Upper lobe of right lung (tissue), 1 donor: Measurements from ENCODE around the gene MRPL44. TPM values are rescaled to one million over a fixed set of nuclear protein-coding genes. Genes with fewer than 3 reads are reported as not detected.

Experiments used
- ATAC-seq: fragments of 200-7000 bp; cut with Tn5 transposase; one replicate; pipeline ENCODE4 v1.9.1; 2020; ENCODE audit warnings: mild to moderate bottlenecking, moderate library complexity
- DNase-seq: peaks from one replicate; pipeline ENCODE4 v3.0.0-alpha.2; 2020
- H3K27ac ChIP-seq: fragments of 200-600 bp; one replicate; pipeline ENCODE4 v1.8.0; 2022
- H3K27me3 ChIP-seq: fragments of 200-600 bp; one replicate; pipeline ENCODE4 v1.8.0; 2022; ENCODE audit warnings: mild to moderate bottlenecking
- H3K36me3 ChIP-seq: fragments of 200-600 bp; one replicate; pipeline ENCODE4 v1.8.0; 2022
- H3K4me1 ChIP-seq: fragments of 200-600 bp; one replicate; pipeline ENCODE4 v1.8.0; 2022
- H3K4me3 ChIP-seq: fragments of 200-600 bp; one replicate; pipeline ENCODE4 v1.8.0; 2022; ENCODE audit warnings: mild to moderate bottlenecking
- H3K9me3 ChIP-seq: fragments of 200-600 bp; one replicate; pipeline ENCODE4 v1.8.0; 2022
- CTCF ChIP-seq: fragments of 200-600 bp; IDR thresholded peaks from one replicate; pipeline ENCODE4 v1.8.0; 2022; ENCODE audit warnings: antibody characterized with exemption
- intact Hi-C: fragments of 100-400 bp; cut with DNase I; formaldehyde crosslinking; loops from one replicate; pipeline ENCODE4 v1.11.0; 2022
- total RNA-seq: library from RNA; stranded (reverse); fragmentation: NEBNext Ultra II Directional; extraction: Animal tissue kit (Norgen Biotek cat#: 25700); gene quantifications from one replicate; pipeline ENCODE4 v1.2.1, GENCODE V29; 2021
- donor health status: DM: no; HTN: yes; CAD: no; lungs with severe emphysema.

MRPL44 gene
- total RNA-seq, 1 donor from 2014 or later: 18.9 TPM

- TF ChIP-seq CTCF: peak; percentile 95
- Histone ChIP-seq H3K4me3 (no peak overlapping the region), H3K4me1 (no peaks in the 10 kb centered on the region), H3K9me3 (no peaks in the 10 kb centered on the region), H3K36me3 (peaks cover 36% of the 10 kb centered on the region), H3K27me3 (no peaks in the 10 kb centered on the region), H3K27ac (no peak overlapping the region)
- DNase-seq: no peak
- ATAC-seq: peak; percentile 81
- intact Hi-C loops: no loop called here
Observed at GRCh38 chr2:223970343-223971128, 13.3 kb downstream of the MRPL44 start.

GRCh38 chr2:223971731-223972130, 14.5 kb downstream of the MRPL44 start:
- no peaks in the 10 kb centered on the region for H3K4me1 ChIP-seq
- H3K27ac ChIP-seq: no peak overlapping the region
- TF ChIP-seq CTCF: no peak
- no peak overlapping the region for H3K4me3 ChIP-seq
- intact Hi-C loops: no loop called here
- no peaks in the 10 kb centered on the region for H3K27me3 ChIP-seq
- no peak for ATAC-seq
- H3K36me3 ChIP-seq: peaks cover 24% of the 10 kb centered on the region
- H3K9me3 ChIP-seq: no peaks in the 10 kb centered on the region
- DNase-seq: no peak

GRCh38 chr2:223972656-223973102, 15.4 kb downstream of the MRPL44 start:
- intact Hi-C loops: no loop called here
- DNase-seq (no peak), ATAC-seq (no peak)
- H3K36me3 ChIP-seq: peaks cover 14% of the 10 kb centered on the region
- no peaks in the 10 kb centered on the region for H3K9me3 ChIP-seq
- H3K27me3 ChIP-seq: no peaks in the 10 kb centered on the region
- no peak overlapping the region for H3K4me3 ChIP-seq
- TF ChIP-seq CTCF: no peak
- no peak overlapping the region for H3K27ac ChIP-seq
- no peaks in the 10 kb centered on the region for H3K4me1 ChIP-seq

GRCh38 chr2:223973606-223974005, 16.3 kb downstream of the MRPL44 start:
- DNase-seq (no peak), ATAC-seq (no peak)
- no peaks in the 10 kb centered on the region for H3K4me1 ChIP-seq
- H3K4me3 ChIP-seq: no peak overlapping the region
- TF ChIP-seq CTCF: no peak
- peaks cover 5% of the 10 kb centered on the region for H3K36me3 ChIP-seq
- intact Hi-C loops: no loop called here
- no peaks in the 10 kb centered on the region for H3K9me3 ChIP-seq
- no peak overlapping the region for H3K27ac ChIP-seq
- no peaks in the 10 kb centered on the region for H3K27me3 ChIP-seq

GRCh38 chr2:223976635-223977226, 19.5 kb downstream of the MRPL44 start:
- no peaks in the 10 kb centered on the region for H3K27me3 ChIP-seq
- H3K36me3 ChIP-seq: no peaks in the 10 kb centered on the region
- no peak overlapping the region for H3K4me3 ChIP-seq
- no peak for TF ChIP-seq CTCF
- intact Hi-C loops: no loop called here
- H3K27ac ChIP-seq: no peak overlapping the region
- DNase-seq (no peak), ATAC-seq (no peak)
- H3K4me1 ChIP-seq: no peaks in the 10 kb centered on the region
- H3K9me3 ChIP-seq: no peaks in the 10 kb centered on the region
